Hematopoietic multipotent progenitor cell (in vitro differentiated cells): ENCODE measurements around the gene CACNA2D4. TPM values are rescaled to one million over a fixed set of nuclear protein-coding genes. Genes with fewer than 3 reads are reported as not detected.
"Not testable (repeated sequence)": the region's sequence is repeated elsewhere in the genome, so short reads cannot be mapped to it uniquely, and the experiment has no call there.

Experiments
- DNase-seq, 3 donors: peaks; one replicate each; pipeline ENCODE4 v3.0.0-alpha.2; 2011 to 2015; ENCODE audit warnings: low read depth in 2 of 3, low spot score in 2 of 3
- total RNA-seq: library from RNA; depleted of rRNA; stranded (reverse); fragments of >200 nt; gene quantifications from one replicate; pipeline ENCODE4 v1.2.3, GENCODE V29; 2012

Gene CACNA2D4
- total RNA-seq, 1 donor, result 9.4 TPM

- no peak for DNase-seq
Measured at GRCh38 chr12:1820896-1821291, 97.6 kb downstream of the CACNA2D4 start.

- no peak for DNase-seq
Measured at GRCh38 chr12:1820191-1820895, 98.1 kb downstream of the CACNA2D4 start, which contains the start of gene LRTM2. Gene LRTM2, plus strand, starts transcription at chr12:1820565. Its CDS starts 7,584 bp downstream, at chr12:1828149.

- DNase-seq, result no peak
Measured at GRCh38 chr12:1819571-1819970, 98.9 kb downstream of the CACNA2D4 start.

- DNase-seq, result no peak
Measured at GRCh38 chr12:1819050-1819449, 99.4 kb downstream of the CACNA2D4 start.

- DNase-seq, result not testable (repeated sequence)
Measured at GRCh38 chr12:1817928-1818327, 100.5 kb downstream of the CACNA2D4 start.

- DNase-seq, result no peak
Measured at GRCh38 chr12:1816730-1817348, 101.6 kb downstream of the CACNA2D4 start.

- DNase-seq, result no peak
Measured at GRCh38 chr12:1815814-1816729, 102.4 kb downstream of the CACNA2D4 start.

GRCh38 chr12:1815108-1815507, 103.3 kb downstream of the CACNA2D4 start:
- no peak for DNase-seq

- no peak for DNase-seq
Measured at GRCh38 chr12:1814266-1814665, 104.2 kb downstream of the CACNA2D4 start.

GRCh38 chr12:1812650-1813302, 105.7 kb downstream of the CACNA2D4 start:
- peak in 2 of 3 donors; percentile 27 to 40 for DNase-seq

GRCh38 chr12:1811948-1812291, 106.5 kb downstream of the CACNA2D4 start:
- no peak for DNase-seq

- peak in 1 of 3 donors; percentile 11 for DNase-seq
Measured at GRCh38 chr12:1811281-1811947, 107.0 kb downstream of the CACNA2D4 start.

GRCh38 chr12:1810931-1811280, 107.5 kb downstream of the CACNA2D4 start:
- no peak for DNase-seq

- DNase-seq, result no peak
Measured at GRCh38 chr12:1810201-1810930, 108.1 kb downstream of the CACNA2D4 start.

GRCh38 chr12:1809591-1810190, 108.8 kb downstream of the CACNA2D4 start:
- no peak for DNase-seq

GRCh38 chr12:1808798-1809480, 109.5 kb downstream of the CACNA2D4 start:
- no peak for DNase-seq

- no peak for DNase-seq
Measured at GRCh38 chr12:1808036-1808797, 110.2 kb downstream of the CACNA2D4 start.
